DMS153 treated with DMSO at 0.1 percent for 48 hours (cell line): Measurements from ENCODE around the gene SOX21.

Experiments used
- DNase-seq: peaks from one replicate; lab custom pipeline; 2025; ENCODE audit not compliant: unreplicated experiment; lab: John Stamatoyannopoulos, UW

Gene SOX21

DNA sequence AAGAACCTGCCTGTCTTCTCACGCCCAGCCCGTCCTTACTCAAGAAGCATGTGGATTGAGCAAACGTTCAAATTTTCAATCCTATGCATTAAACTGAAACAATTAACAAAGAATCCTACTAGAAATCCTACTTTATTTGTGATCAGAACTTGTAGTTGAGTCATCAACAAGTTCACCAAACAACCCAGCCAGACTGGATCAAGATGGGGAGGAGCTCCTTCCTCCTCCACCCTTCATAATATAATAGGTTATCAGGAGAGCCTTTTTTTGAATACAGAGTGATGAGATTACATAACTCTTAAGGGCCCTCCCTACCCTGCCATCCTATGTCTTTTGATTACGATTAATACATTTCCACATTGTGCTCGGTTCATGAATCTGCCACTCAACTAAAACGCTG, 32.7 kb downstream of the SOX21 start:
- DNase-seq, result no peak

DNA sequence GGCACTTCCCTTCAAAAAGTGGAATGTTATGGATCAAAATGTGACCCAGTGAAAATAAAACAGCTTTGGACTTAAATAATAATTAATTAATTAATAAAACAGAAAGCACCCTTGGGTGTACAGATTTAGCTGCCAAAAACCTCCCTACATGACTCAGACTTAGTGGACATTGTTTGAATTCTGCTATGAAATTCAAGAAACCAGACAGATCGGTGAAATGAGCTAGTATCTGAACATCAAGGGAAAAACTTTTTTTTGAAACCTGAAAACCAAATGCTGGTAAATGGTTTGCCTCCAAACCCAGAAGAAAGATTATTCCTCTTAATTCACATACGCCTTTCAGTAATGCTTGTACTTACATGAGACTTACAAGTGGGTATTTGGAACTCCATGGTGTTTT, 33.5 kb downstream of the SOX21 start:
- DNase-seq, result no peak

DNA sequence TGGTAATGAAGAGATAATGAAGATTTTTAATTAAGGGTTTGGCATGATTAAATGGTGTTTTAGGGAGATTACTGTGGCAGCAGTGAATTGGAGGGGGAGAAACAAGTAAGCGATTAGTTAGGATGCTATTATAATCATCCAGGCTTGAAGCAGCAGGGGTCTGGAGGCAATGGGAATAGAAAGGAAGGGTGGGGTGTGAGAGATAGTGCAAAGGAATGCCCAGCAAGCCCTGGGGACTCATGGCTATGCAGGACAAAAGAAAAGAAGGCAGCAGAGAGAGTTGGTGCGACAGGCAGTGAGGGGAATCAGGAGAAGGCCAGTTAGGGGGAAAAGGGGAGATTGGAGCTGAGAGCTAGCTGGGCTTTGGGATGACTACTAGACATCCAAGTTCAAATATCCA, 34.5 kb downstream of the SOX21 start:
- DNase-seq, result no peak

DNA sequence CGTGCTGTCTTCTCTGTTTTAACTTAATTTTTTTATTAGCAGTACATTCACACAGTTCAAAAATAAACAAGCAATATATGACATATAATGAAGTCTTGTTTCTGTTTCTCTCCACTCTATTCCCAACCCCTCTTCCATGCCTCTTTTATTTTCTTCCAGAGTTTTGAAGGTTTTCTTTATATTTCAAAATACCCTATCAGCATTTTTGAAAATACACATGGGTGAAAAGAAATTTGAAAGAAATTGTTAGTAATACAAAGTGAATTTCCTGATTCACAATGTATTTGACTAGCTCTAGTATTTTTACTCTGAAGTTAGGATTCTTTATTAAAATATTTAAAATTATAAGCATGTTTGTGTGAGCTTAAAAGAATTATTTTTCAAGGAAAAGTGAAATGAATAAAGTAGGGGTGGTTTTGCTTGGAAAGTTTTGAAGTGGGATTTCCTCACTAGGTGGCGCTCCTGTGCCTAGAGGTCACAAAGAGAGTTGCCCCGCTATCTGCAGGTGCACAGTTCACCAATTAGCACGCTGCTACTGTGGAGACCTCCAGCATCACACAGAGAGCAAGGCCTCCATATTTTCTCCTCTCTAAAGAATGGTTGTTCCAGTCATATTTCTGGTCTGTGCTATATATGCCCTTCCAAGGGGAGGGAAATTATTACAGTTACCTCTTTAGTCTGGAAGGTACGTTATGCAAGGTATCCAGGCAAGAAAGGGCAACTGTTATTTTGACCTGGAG, 37.6 kb downstream of the SOX21 start:
- DNase-seq, result peak; percentile 14

DNA sequence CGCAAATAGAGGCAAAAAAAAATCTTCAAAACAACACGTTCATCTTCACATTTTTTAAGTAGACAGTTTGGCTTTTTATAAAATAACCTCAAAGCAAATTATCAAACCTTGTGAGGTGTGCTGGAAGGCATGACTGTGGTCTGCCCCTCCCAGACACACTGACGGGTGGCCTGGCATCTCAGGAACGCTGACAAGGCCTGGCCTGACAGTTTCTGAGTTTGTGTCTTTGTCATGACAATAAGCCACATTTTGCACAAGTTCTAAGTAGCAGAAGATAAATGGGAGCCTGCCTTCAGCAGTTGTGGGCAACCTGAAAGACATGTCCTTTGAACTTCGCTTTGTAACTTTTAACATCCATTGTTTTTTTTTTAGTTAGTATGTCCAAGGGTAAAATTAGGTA, 38.5 kb downstream of the SOX21 start:
- no peak for DNase-seq

DNA sequence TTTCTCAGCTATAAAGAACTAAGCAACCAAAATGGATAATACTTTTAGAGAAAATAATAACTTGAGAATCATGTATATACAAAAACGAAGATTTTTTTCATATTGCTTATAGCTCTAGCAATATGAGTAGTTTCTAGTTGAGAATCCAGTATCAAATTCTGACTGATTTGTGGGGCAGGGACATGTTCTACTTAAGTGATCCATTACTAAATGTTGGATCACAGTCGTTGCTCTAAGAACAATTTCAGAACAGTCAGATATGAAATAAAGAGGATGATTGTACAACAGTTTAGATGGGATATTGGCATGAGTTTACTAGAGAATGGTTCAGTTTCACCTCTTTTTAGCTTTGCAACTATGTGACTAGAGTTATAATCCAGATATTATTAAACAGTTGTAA, 39.9 kb downstream of the SOX21 start:
- DNase-seq, result no peak

DNA sequence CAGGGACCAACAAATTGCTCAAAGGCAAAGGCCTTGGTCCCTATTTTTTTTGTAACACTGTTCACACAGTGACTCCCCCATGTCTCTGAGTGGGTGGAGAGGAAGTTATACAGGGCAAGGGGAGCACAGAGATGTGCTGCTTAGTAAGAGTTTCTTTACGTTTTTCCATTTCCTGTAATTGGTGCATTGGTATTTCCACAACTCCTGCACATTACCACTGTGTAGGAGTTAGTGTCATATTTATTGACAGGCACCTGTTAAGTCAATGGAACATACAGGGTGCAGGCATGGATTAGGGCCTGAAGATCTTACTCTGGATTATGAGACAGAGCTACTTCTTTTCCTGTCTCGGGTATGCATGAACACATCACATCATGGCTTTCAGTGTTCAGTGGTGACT, 45.2 kb downstream of the SOX21 start:
- DNase-seq, result no peak

DNA sequence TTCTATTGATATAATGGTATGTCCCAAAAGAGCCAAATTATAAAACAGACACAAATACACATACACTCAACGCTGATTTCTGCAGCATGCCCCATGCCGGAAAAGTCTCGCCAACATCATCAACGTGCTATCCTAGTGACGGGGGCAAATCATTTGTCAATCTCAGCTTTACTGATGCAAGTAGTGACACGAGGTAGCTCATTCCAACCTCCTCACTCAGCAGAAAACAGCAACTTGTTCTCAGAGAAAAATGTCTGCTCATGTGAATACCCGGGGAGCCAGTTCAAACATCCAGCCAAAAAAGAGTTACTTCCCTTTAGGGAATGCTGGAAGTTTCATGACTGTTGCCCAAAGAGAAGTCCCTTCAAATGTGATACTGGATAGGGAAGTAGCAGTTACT, 46.3 kb downstream of the SOX21 start:
- no peak for DNase-seq

DNA sequence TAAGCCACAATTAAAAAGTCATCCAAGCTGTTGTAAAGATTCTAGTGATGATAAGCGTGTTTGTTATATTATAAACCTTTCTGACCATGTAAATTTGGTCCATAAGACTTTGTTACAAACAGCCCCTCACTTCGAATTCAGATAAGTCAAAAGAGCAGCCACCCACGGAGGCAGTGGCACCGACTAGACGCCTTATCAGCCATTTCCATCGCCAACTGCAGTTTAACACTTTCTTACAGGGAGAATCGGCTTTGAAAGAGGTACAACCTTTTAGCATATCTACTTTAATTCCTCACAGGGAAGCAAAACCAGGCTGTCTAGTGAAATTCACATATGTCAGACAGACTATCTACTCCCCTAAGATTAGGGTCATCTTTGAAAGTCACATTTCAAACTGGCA, 47.5 kb downstream of the SOX21 start:
- DNase-seq, result no peak

DNA sequence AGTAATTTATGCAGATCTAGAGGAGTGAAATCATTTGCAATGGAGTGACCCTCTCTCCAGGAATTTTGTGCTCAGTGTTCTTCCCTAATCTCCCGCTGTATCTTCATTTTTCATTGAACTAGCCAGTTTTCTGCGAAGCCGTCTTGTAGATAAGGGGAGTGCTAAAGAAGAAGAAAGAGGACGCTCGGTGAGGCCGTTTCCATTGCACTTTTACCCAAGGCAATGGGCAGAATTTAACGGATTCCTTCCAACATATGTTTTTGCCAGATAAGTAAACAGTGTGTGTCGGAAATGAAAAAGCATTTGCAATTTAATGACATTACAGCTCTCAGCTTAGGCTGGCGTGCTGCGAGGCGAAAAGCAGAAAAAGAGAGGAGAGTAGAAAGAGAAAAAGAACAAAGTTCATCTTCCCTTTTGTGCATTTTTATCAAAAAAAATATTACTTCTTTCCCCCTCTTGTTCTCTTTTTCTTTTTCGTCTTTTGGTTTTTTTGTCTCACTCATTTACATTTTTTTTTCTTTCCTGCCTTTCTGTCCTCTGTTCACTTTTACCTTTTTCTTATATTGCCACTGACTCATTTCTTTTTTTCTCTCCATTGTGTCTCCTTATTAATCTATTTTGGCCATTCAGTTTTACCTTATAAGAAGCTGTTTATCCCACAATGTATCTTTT, 49.9 kb downstream of the SOX21 start:
- DNase-seq, result no peak

DNA sequence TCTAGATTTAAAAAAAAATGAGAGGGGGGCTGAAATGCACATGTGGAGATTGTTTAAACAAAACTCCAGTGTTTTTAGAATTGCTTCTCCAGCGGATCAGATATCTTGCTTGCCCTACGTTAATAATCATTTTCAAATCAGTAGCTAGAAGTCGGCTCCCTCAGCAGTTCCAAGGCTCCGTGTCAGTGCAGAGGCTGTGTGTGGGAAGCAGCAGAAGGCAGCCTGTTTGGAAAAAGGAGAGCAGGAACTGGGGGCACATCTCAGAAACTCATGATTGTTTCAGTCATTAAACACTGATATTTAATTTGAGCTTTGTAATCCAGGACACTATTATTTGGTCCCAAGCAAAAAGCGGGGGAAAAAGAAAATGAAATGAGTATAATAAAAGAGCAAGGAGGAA, 50.9 kb downstream of the SOX21 start:
- DNase-seq, result no peak

DNA sequence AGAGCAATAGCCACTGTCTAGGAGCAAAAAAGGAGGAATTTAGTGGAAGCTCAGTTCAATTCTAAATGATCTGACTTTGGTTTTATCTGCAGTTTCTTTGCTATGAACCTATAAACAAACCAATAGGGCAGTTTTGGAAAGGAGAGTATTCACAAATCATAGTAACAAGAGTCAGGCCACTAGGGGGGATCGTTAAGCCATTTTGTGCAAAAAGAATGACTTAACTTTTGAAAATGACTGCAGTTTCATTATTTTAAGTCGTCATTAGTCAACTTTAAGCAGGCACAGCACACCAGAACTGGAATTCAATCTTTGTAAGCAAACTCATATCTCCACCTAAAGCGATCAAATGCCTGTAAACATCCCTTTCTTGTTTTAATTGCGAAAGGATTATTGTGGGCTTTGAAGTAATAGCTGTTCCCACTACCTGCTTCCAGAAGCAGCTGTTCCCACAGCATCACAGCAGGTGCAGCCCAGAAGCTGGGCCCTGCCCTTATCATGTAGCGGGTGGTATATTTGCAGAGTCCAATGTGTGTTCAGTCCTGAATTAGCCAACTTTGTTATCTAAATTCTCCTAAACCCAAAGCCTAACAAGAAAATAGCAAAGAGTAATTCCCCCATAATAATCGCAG, 51.5 kb downstream of the SOX21 start:
- DNase-seq, result no peak
